GM18511 (cell line): Measurements from ENCODE around the gene HGS.

Experiments used
- ATAC-seq: cut with Tn5 transposase; IDR thresholded peaks from one replicate; pipeline ENCODE4 v1.9.1; 2021; ENCODE audit warnings: mild to moderate bottlenecking, moderate library complexity; ENCODE audit not compliant: unreplicated experiment

HGS gene

GRCh38 chr17:81683584-81684441 lies at the start of gene HGS, which contains the start of gene ARL16:
Gene HGS, plus strand, starts transcription at chr17:81684011. Its CDS starts 56 bp downstream, at chr17:81684067.
Gene ARL16, minus strand, starts transcription at chr17:81683797. Its CDS starts 44 bp downstream, at chr17:81683753.
- peak; percentile 94 for ATAC-seq

GRCh38 chr17:81635431-81635830 lies 48.4 kb upstream of the HGS start:
- no peak for ATAC-seq

- no peak for ATAC-seq
Observed at GRCh38 chr17:81635973-81636504, 47.8 kb upstream of the HGS start.

GRCh38 chr17:81636505-81637288 lies 47.1 kb upstream of the HGS start, which contains the start of the genes NPLOC4 and TSPAN10:
Gene NPLOC4, minus strand, starts transcription at chr17:81637112. Its CDS starts 182 bp downstream, at chr17:81636930.
Gene TSPAN10, plus strand, starts transcription at chr17:81637196. Its CDS starts 5,217 bp downstream, at chr17:81642413.
- peak; percentile 76 for ATAC-seq

- no peak for ATAC-seq
Observed at GRCh38 chr17:81638683-81639082, 45.1 kb upstream of the HGS start.

GRCh38 chr17:81640011-81640410 lies 43.8 kb upstream of the HGS start:
- ATAC-seq = no peak

- no peak for ATAC-seq
Observed at GRCh38 chr17:81641825-81642489, 41.9 kb upstream of the HGS start.

GRCh38 chr17:81644496-81644895 lies 39.3 kb upstream of the HGS start:
- no peak for ATAC-seq

- ATAC-seq = no peak
Observed at GRCh38 chr17:81644976-81645952, 38.5 kb upstream of the HGS start.

GRCh38 chr17:81646869-81647600 lies 36.8 kb upstream of the HGS start:
- no peak for ATAC-seq

- no peak for ATAC-seq
Observed at GRCh38 chr17:81647640-81648012, 36.2 kb upstream of the HGS start.

GRCh38 chr17:81648013-81648706 lies 35.7 kb upstream of the HGS start:
- no peak for ATAC-seq

GRCh38 chr17:81648707-81649085 lies 35.1 kb upstream of the HGS start:
- ATAC-seq = no peak

GRCh38 chr17:81650951-81651350 lies 32.9 kb upstream of the HGS start:
- no peak for ATAC-seq

GRCh38 chr17:81651692-81652091 lies 32.1 kb upstream of the HGS start:
- ATAC-seq = no peak

GRCh38 chr17:81652906-81653771 lies 30.7 kb upstream of the HGS start:
- no peak for ATAC-seq

- ATAC-seq = no peak
Observed at GRCh38 chr17:81655378-81656117, 28.3 kb upstream of the HGS start.
